ENCODE measurements around the gene TFF2.

DNA sequence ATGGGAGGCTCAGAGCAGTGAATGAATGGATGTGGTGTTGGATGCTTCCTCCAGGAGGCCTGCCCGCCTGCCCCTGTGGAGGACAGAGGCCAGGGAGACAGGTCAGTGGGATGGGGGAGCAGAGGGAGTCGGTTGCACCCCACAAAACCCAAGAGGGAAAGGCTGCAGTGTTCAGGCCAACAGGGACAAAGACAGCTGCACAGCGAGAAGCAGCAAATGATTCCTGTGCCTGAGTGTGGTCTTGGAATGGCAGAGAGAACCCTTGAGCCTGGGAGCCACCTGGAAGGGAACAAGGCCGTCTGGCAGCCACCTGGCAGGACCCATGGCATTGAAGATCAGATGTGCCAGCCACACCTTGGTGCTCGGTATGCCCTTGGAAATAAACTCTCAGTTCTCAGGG lies 43.7 kb downstream of the TFF2 start:
- no peak for TF ChIP-seq CTCF (IDR thresholded peaks at IDR 0.05; ENCODE audit: low read depth, low read length)
- no peak for TF ChIP-seq EZH2phosphoT487 (IDR thresholded peaks at IDR 0.05; ENCODE audit: low read depth)
